B cell (primary cell): ENCODE measurements around the gene ZNF223. TPM values are rescaled to one million over a fixed set of nuclear protein-coding genes. Genes with fewer than 3 reads are reported as not detected.

Source experiments
- ATAC-seq: fragments of 200-7000 bp; cut with Tn5 transposase; one replicate; pipeline ENCODE4 v1.10.0; 2021; ENCODE audit warnings: low read depth, mild to moderate bottlenecking, moderate number of reproducible peaks, moderate library complexity
- CTCF ChIA-PET: fragments of 350-600 bp; sonication (Branson Sonifier 250); formaldehyde crosslinking; loops from one replicate; lab custom pipeline; 2021; ENCODE audit warnings: antibody characterized with exemption, inconsistent platforms; lab: Charles Lee
- POLR2A ChIA-PET: fragments of 350-600 bp; sonication (Branson Sonifier 250); formaldehyde crosslinking; loops from one replicate; lab custom pipeline; 2021; ENCODE audit warnings: antibody characterized with exemption; lab: Charles Lee
- DNase-seq: peaks from one replicate; pipeline ENCODE4 v3.0.0; 2013
- H2AFZ ChIP-seq: 2 replicates; pipeline ENCODE4 v1.6.1; 2012; ENCODE audit warnings: mild to moderate bottlenecking, low read depth, low read length; ENCODE audit not compliant: insufficient read depth, poor library complexity, severe bottlenecking
- H3K27ac ChIP-seq, 2 donors: 1 replicate in 1 of 2; 2 replicates in 1 of 2; pipeline ENCODE4 v1.5.1; 2012 to 2013; ENCODE audit warnings: low read length in 2 of 2, mild to moderate bottlenecking in 2 of 2, moderate library complexity in 1 of 2
- H3K27me3 ChIP-seq, 4 experiments: fragments of 200-600 bp in 1 of 4; sonication (generic) in 1 of 4; replicated peaks in 1 of 4; 1 replicate in 2 of 4; 2 replicates in 2 of 4; pipeline versions ENCODE4 v1.6.1 to v1.7.0; 2013 to 2016; ENCODE audit warnings: low read length in 3 of 4, mild to moderate bottlenecking in 2 of 4, mixed read lengths in 1 of 4, moderate library complexity in 1 of 4; ENCODE audit not compliant: insufficient read depth in 4 of 4, control insufficient read depth in 3 of 4; ENCODE audit errors: control extremely low read depth in 1 of 4
- H3K36me3 ChIP-seq, 2 experiments: replicated peaks in 1 of 2; 1 replicate in 1 of 2; 2 replicates in 1 of 2; pipeline versions ENCODE4 v1.6.1 to v1.7.1; 2013; ENCODE audit warnings: low read length in 1 of 2; ENCODE audit not compliant: insufficient read depth in 2 of 2, control insufficient read depth in 1 of 2; ENCODE audit errors: control extremely low read depth in 1 of 2, extremely low read depth in 1 of 2
- H3K4me1 ChIP-seq, 2 donors: fragments of 200-600 bp in 1 of 2; sonication (generic) in 1 of 2; 1 replicate in 1 of 2; 2 replicates in 1 of 2; pipeline versions ENCODE4 v1.5.1 to v1.6.1; 2013 to 2017; ENCODE audit warnings: low read length in 2 of 2; ENCODE audit not compliant: control insufficient read depth in 2 of 2, insufficient read depth in 2 of 2
- H3K4me2 ChIP-seq: replicated peaks from 2 replicates; pipeline ENCODE3; 2012; ENCODE audit warnings: mild to moderate bottlenecking, low read depth, low read length; ENCODE audit not compliant: poor library complexity, severe bottlenecking
- H3K4me3 ChIP-seq, 5 experiments: fragments of 200-600 bp in 1 of 5; sonication (generic) in 1 of 5; 1 replicate in 3 of 5; 2 replicates in 2 of 5; pipeline versions ENCODE4 v1.5.1 to v1.7.0; 2011 to 2016; ENCODE audit warnings: low read length in 4 of 5, mild to moderate bottlenecking in 4 of 5, low read depth in 2 of 5, control low read depth in 1 of 5, moderate library complexity in 1 of 5; ENCODE audit not compliant: insufficient read depth in 1 of 5; ENCODE audit errors: control extremely low read depth in 1 of 5, extremely low read depth in 1 of 5
- H3K79me2 ChIP-seq: fragments of 200-600 bp; sonication (generic); one replicate; pipeline ENCODE4 v1.6.0; 2016; ENCODE audit warnings: low read length; ENCODE audit not compliant: control insufficient read depth, insufficient read depth
- H3K9ac ChIP-seq: fragments of 200-600 bp; sonication (generic); 2 replicates; pipeline ENCODE4 v1.6.1; 2017; ENCODE audit warnings: mild to moderate bottlenecking, low read length, moderate library complexity
- H3K9me3 ChIP-seq, 3 donors: one replicate each; pipeline versions ENCODE4 v1.6.1 to v1.7.1; 2013; ENCODE audit warnings: low read length in 2 of 3; ENCODE audit not compliant: control insufficient read depth in 2 of 3, insufficient read depth in 1 of 3; ENCODE audit errors: control extremely low read depth in 1 of 3
- H4K20me1 ChIP-seq: 2 replicates; pipeline ENCODE4 v1.6.0; 2012; ENCODE audit warnings: mild to moderate bottlenecking, low read length; ENCODE audit not compliant: insufficient read depth, control insufficient read depth, poor library complexity, severe bottlenecking
- H3K27ac Mint-ChIP-seq: one replicate; pipeline ENCODE4 v1.8.0; 2021; ENCODE audit warnings: mixed read lengths
- H3K27me3 Mint-ChIP-seq: one replicate; pipeline ENCODE4 v1.8.0; 2021; ENCODE audit warnings: mixed read lengths
- H3K4me1 Mint-ChIP-seq: one replicate; pipeline ENCODE4 v1.8.0; 2021; ENCODE audit warnings: mixed read lengths
- H3K4me3 Mint-ChIP-seq: one replicate; pipeline ENCODE4 v1.8.0; 2021; ENCODE audit warnings: mixed read lengths
- H3K9me3 Mint-ChIP-seq: one replicate; pipeline ENCODE4 v1.8.0; 2022; ENCODE audit warnings: mixed read lengths; ENCODE audit not compliant: insufficient read depth
- CTCF ChIP-seq: fragments of 200-600 bp; IDR thresholded peaks from one replicate; pipeline ENCODE4 v1.8.0; 2022; ENCODE audit warnings: antibody characterized with exemption, mild to moderate bottlenecking
- EZH2 ChIP-seq: IDR thresholded peaks from 2 replicates; pipeline ENCODE4 v1.6.1; 2012; ENCODE audit warnings: borderline replicate concordance, low read depth, mild to moderate bottlenecking, moderate library complexity, low read length; ENCODE audit not compliant: insufficient read depth, poor library complexity, severe bottlenecking
- WGBS: methylation state at CpG from one replicate; pipeline ENCODE4 v1.1.5; 2013; ENCODE audit warnings: missing lambda C conversion rate; ENCODE audit not compliant: insufficient coverage; 5-methylcytosine and 5-hydroxymethylcytosine counted together
- intact Hi-C: fragments of 100-400 bp; cut with micrococcal nuclease; formaldehyde crosslinking; loops from one replicate; pipeline ENCODE4 v1.10.0; 2022
- polyA plus RNA-seq: library from polyadenylated mRNA; depleted of rRNA; stranded (reverse); fragments of >200 nt; gene quantifications from 2 replicates; pipeline ENCODE4 v1.2.3, GENCODE V29; 2012
- total RNA-seq, 2 donors: library from RNA; stranded (reverse); fragments of 120-200 nt in 1 of 2; gene quantifications; 1 replicate in 1 of 2; 2 replicates in 1 of 2; pipeline versions ENCODE4 v1.2.3 to v1.2.4, GENCODE V29; 2013 to 2022

The ZNF223 gene
- total and polyA plus RNA-seq, 2 donors (not counting 1 experiment from before 2014, with no cell fraction given) = 2.9 to 7.3 TPM

- Histone ChIP-seq H3K9ac (peak within 1 kb of the TSS; percentile 93), H2AFZ (peak within 1 kb of the TSS; percentile 100), H3K27ac (peak within 1 kb of the TSS; percentile 67 to 78), H3K9me3 (peaks cover 4 to 21% (median 8%) of the 10 kb centered on the region in 3 donors), H3K27me3 (no peaks in the 10 kb centered on the region), H3K4me3 (peak within 1 kb of the TSS; percentile 75 to 96 (median 89)), H3K79me2 (peaks cover 23% of the 10 kb centered on the region), H3K36me3 (peaks cover 2 to 14% of the 10 kb centered on the region in 2 experiments), H3K4me2 (peak within 1 kb of the TSS; percentile 92), H4K20me1 (no peaks in the 10 kb centered on the region), H3K4me1 (peaks cover 13 to 14% of the 10 kb centered on the region in 2 donors)
- TF ChIP-seq EZH2 (no peak), CTCF (no peak)
- intact Hi-C loops = loop anchor here (1.0 to 5.0 kb wide), 13 partner anchors 20 to 497 kb away; partner anchors contain the start of genes ZNF180, ZNF221, ZNF222 and ZNF224
- Mint-ChIP-seq H3K27ac (peak within 1 kb of the TSS; percentile 95), H3K4me3 (peak within 1 kb of the TSS; percentile 99), H3K9me3 (peaks cover 18% of the 10 kb centered on the region), H3K4me1 (peaks cover 19% of the 10 kb centered on the region), H3K27me3 (no peaks in the 10 kb centered on the region)
- POLR2A ChIA-PET = interaction anchor here (0.5 to 1.0 kb wide), 2 partner anchors 23 to 759 kb away, joined by 3 to 5 read pairs; no protein-coding TSS in a partner anchor
- CTCF ChIA-PET = interaction anchor here (0.5 to 1.4 kb wide), 3 partner anchors 93 to 362 kb away, joined by 3 to 5 read pairs (median 4); no protein-coding TSS in a partner anchor
- WGBS = under 1% methylated on average over 35 of the region's 48 CpGs
- ATAC-seq = peak; percentile 95
- DNase-seq = peak; percentile 92
These were observed 49.0 kb upstream of the ZNF223 start, which contains the start of gene ZNF230 for GRCh38 chr19:44002566-44003460. Gene ZNF230 (plus strand): TSS chr19:44002957. CDS start chr19:44007079, 4,122 bp downstream.
